Measurements from ENCODE around the gene ASNS.

Gene ASNS

DNA sequence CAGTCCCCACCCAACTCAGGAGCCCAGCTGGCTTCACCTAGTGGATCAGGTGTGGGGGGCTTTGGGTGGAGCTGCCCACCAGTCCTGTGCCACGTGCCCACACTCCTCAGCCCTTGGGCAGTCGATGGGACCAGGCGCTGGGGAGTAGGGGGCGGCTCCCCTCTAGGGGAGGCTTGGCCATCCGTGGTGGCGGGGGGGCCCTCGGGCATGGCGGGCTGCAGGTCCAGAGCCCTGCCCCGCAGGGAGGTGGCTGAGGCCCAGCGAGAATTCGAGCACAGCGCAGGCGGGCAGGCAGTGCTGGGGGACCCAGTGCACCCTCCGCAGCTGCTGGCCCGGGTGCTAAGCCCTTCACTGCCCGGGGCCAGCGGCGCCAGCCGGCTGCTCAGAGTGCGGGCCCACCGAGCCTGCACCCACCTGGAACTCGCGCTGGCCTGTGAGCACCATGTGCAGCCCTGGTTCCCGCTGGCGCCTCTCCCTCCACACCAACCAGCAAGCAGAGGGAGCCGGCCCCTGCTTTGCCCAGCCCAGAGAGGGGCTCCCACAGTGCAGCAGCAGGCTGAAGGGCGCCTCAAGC is 29.3 kb downstream of the ASNS start:
- DNase-seq (ENCODE audit: low read depth in 2 of 2), result no peak

DNA sequence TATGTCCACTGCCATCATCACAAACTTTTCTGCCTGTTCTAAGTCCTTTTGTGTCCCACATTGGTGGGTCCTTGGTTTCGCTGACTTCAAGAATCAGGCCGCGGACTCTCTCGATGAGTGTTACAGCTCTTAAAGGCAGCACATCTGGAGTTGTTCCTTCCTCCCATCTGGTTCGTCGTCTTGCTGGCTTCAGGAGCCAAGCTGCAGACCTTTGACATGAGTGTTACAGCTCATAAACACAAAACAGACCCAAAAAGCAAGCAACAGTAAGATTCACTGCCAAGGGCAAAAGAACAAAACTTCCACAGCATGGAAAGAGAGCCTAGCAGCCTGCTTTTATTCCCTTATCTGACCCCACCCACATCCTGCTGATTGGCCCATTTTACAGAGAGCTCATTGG is 30.2 kb downstream of the ASNS start:
- no peak for DNase-seq (ENCODE audit: low read depth in 2 of 2)

DNA sequence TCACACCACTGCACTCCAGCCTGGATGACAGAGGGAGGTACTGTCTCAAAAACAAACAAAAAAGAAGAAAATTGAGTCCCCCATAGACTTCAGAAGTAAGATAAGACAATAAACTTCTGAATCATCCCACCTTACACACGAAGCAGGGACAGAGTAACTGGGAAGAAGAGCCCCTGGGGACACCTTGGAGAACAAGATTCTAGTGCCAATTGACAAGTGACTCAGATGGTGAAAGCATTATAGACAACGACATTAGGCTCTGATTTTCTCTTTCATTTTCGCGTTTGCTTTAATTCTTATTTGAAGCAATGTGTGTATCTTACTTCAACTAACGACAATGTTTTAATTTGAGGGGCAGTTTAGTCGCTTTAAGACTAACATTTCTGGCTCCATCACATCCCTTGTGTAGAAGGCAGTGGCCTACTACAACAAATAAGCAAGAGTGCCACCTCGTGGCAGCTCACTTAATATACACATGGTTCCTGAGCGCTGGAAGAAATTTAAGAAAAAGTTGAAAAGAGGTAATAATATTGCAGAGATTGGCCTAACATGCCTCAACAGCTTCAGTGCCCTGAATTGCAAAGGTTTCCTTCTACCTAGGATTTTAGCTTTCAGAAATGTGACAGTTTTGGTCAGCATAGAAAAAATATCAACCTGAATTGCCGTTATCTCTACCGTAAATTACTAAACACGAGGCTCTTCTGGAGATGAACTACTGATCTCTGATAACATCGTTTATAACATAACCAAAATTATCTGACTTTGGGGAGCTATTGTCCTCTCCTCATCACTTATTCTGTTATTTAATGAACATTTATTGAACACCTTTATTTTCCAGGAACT is 36.7 kb downstream of the ASNS start:
- DNase-seq (ENCODE audit: low read depth in 2 of 2), result peak; percentile 31 to 53

DNA sequence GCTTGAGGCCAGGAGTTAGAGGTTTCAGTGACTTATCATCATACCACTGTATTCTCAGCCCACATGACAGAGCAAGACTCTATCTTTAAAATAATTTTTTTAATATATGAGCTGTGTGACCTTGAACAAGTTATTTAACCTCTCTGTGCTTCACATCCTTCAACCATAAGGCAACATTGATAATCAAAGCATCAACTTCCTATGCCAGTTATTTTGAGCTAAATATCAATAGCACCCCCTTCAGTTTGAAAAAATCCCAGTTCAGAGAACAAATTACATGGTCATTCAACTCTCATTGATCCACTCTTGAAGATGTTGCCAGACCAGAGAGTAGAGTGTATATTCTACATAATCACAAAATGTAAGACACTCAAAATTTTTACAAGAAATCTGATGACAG is 53.0 kb downstream of the ASNS start:
- DNase-seq (ENCODE audit: low read depth in 2 of 2), result no peak

GRCh38 chr7:97818066-97818663 is 54.0 kb downstream of the ASNS start:
- DNase-seq (ENCODE audit: low read depth in 2 of 2), result no peak

All from stimulated activated CD4-positive, alpha-beta T cell treated with anti-CD3 and anti-CD28 coated beads, Interleukin-1b, Interleukin-23, amount 100 ng/mL, for 4 hours (primary cell).